Measurements from ENCODE around the gene UNC79.

UNC79 gene

DNA sequence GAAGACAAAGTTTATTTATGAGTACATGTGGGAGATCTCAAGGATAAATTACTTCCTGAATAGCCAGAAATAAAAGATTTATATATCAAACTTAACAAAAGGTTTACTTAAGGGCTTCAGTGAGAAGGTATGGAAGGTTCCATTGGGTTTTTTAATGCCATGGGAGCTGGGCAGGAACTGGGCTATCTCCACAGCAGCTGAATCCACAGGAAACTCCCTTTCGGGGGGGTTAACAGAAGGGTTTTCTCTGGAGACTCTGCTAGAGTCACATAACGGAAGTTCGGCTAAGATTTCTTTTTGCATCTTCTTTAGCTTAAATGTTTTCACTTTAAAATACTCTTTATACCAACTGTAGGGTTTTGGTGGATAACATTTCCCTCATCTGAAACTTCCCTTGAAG lies 113.5 kb downstream of the UNC79 start:
- no peak for DNase-seq (ENCODE audit: extremely low read depth in 1 of 2, low read depth in 1 of 2)

DNA sequence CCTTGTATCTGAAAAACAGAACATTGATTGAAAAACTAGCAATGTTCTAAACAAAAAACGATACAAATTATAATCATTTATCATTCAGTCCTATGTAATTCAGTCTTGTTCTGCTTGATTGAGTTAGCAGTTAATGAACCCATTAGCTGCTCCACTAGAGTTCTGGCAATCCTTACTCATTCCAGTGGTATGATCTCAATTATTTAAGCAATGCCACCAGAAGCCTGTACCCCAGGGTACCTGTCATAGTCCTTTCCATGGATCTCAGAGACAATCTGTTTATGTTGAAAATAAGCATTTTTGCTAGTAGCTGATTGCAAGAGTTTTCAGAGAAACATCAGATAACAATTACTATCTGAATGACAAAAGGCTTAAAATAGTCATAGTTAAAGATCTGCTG lies 115.9 kb downstream of the UNC79 start:
- DNase-seq (ENCODE audit: extremely low read depth in 1 of 2, low read depth in 1 of 2) = no peak

DNA sequence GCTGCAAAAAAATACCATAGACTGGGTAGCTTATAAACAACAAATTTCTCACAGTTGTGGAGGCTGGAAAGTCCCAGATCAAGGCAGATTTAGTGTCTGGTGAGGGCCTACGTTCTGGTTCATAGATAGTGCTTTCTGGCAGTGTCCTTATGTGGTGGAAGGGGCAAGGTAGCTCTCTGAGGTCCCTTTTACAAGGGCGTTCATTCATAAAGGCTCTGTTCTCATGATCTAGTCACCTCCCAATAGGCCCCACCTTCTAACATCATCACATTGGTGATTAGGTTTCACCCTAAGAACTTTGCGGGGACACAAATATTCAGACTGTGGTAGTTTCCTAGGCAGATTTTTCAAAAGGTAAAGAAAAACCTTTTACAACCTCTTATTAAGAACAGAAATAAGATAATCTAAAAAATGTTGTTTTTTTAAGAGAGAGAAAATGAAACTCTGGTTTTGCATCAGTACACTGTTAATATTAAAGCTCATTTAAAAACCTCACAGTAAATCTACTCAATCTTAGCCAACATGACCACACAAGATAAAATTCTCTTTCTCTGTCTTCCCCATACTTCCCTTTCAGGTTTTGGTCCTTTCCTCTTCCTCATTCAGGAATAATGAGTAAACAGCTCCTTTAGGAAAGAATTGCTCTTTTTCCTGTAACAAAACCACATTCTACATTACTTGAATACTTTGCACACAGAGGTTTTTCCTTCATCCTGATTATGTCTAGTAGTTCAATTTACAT lies 117.5 kb downstream of the UNC79 start:
- DNase-seq (ENCODE audit: extremely low read depth in 1 of 2, low read depth in 1 of 2) = no peak

DNA sequence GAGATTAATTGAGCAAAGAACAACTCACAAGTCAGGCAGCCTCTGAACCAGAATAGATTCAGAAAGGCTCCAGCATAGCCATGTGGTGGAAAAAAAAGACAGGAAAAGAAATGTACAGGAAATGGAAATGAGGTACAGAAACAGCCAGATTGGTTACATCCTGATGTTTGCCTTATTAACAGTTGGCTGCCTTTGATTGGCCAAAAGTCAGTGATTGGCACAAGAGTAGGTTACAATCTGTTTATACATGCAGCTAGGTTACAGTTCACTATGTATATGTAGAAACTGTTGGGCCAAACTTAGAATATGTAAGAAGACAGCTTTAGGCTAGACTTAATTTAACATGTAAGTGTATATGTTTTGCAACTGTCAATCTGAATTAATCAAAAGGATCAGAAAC lies 118.9 kb downstream of the UNC79 start:
- DNase-seq (ENCODE audit: extremely low read depth in 1 of 2, low read depth in 1 of 2) = no peak

DNA sequence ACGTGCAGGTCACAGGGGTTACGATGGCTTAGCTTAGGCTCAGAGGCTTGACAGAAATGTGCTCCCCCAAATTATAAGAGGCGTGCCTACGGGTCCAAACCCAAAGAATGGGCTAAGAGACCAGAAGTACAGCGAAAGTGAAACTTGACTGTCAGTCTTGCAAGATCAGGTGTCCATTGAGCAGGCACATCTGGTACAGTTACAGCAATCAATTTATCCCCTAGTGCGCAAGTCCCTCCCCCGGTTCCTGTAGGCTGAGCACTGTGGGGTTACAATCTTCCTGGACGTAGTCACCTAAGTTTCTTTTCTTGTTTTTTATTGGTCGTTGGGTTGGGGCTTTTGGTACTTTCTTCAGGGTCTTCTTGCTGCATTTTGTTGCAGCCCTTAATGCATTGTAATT lies 134.2 kb downstream of the UNC79 start:
- no peak for DNase-seq (ENCODE audit: extremely low read depth in 1 of 2, low read depth in 1 of 2)

DNA sequence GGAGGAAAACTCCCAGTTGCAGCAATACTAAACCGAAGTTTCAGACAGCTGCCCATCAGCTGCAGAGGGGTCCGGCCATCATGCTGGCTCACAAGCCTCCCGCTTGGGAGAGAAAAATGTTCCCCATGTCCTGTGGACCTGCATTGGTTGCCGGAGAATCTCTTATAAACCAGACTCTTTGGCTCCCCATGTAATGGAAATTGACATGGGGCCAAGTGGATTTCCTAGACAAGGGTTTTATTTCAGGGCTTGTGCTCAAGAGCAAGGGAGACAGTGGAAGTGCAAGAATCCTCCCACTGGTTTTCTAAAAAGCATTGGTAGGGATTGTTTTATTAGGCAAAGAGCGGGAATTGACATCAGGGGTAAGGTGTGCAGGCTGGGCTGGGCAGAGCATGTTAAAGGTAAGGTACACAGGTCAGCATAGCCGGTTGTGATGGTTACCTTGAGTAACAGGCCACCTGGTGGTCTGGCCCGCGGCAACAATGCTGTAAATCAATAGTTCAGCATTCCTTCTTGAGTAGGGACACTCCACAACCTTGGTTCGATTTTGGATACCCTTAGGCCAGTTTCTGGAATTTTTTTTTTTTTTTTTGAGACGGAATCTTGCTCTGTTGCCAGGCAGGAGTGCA lies 135.4 kb downstream of the UNC79 start:
- DNase-seq (ENCODE audit: extremely low read depth in 1 of 2, low read depth in 1 of 2) = no peak

DNA sequence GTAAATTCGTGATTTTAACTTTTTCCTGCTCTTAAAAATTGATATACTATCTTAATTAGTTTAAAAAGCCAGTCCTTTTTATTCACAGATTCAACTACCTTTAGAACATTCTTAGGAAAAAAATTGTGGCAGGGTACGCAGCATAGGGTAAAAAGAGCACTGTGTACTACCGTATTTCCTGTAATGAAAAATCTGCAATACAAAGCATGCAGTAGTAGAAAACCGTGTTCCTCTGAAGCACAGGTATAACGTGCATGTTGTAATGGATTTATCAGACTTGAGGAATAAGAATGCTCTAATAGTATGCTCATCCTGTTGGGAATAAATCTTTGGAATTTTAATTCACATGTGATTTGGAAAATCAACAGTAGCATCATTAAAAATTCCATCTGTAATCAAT lies 140.5 kb downstream of the UNC79 start:
- no peak for DNase-seq (ENCODE audit: extremely low read depth in 1 of 2, low read depth in 1 of 2)

DNA sequence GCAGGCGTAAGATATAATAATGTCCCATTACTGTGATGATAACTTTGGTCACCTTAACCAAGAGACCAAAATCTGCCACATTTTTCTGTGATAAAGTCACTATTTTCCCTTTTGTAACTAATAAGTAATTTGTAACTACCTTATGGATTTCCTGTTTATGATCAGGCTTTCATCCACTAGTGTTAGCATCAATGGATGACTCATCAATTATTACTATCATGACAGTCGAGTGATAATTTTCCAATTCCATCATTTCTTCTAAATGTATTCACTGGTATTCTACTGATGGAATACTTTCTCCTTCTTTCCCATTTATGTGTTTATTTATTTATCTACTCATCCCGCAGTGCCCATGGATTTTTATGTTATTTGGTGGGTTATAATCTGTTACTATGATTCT lies 148.4 kb downstream of the UNC79 start:
- DNase-seq (ENCODE audit: extremely low read depth in 1 of 2, low read depth in 1 of 2) = no peak

DNA sequence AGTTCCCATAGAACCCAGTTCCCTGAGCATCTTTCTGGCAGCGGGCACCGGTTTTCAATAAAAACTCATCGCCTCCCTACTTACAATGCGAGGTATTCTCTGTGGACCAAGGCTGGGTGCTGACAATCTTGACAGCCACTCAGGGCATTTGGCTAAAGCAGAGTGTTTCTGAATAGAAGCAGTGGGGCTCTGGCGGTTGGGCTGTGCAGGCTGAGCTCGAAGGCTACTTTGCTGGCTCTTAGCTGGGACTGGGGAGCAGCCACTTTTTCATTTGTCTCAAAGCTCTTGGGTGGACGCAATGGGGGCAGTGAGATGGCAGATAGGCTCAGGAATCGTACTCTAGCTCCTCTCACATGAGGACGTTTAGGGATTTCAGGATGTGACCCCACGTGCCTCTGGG lies 151.8 kb downstream of the UNC79 start:
- no peak for DNase-seq (ENCODE audit: extremely low read depth in 1 of 2, low read depth in 1 of 2)

DNA sequence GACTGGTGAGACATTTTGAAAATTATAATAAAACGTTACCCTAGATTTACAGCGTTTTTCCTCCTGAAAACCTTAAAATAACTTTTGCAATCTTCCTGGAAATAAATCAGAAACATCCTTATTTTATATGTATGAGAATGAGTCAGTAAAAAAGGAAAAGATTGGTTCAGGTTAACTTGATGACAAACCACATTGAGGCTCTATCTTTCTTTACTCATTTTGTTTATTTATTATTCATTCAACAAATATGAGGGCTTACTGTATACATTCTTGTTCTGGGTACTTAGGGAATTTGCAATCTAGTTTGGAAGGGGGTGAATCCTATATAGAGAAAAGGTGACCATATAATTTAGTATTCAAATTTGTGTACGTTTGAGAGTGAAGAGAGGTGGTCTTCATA lies 156.6 kb downstream of the UNC79 start:
- no peak for DNase-seq (ENCODE audit: extremely low read depth in 1 of 2, low read depth in 1 of 2)

DNA sequence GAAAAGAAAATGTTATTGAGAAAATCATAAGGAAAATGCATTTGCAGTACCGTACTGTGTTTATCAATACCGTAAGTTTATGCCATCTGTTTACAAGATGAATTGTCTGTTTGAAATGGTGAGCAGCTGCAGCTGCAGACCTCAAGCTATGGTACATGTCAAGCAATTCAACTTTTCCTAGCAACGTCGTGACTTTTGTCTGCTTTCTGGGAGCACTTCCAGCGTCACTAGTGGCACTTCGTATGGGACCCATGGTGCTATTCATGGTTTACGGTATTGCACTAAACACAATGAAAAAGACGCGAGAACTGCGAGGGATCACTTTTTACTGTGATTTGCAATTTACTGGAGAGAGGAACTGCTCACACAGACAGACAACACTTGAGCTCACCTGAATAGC lies 160.8 kb downstream of the UNC79 start:
- no peak for DNase-seq (ENCODE audit: extremely low read depth in 1 of 2, low read depth in 1 of 2)

DNA sequence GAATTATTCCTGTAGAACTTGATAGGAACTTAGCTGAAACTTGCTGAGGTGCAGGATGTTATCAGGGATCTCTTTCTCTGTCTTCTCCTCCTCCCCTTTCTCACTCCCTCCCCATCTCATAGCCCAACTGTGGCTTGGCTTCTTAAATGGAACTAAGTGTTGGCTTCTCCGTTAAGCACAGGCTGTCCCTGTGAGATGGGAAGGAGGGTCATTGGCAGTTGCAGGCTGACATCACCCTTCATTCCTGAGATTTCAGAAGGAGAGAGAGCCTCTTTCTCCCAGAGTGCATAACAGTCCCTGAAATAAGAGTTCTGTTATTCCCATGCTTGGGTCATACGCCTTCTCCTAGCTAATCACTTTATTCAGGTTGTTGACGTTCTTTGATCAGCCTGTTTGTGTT lies 162.0 kb downstream of the UNC79 start:
- no peak for DNase-seq (ENCODE audit: extremely low read depth in 1 of 2, low read depth in 1 of 2)

DNA sequence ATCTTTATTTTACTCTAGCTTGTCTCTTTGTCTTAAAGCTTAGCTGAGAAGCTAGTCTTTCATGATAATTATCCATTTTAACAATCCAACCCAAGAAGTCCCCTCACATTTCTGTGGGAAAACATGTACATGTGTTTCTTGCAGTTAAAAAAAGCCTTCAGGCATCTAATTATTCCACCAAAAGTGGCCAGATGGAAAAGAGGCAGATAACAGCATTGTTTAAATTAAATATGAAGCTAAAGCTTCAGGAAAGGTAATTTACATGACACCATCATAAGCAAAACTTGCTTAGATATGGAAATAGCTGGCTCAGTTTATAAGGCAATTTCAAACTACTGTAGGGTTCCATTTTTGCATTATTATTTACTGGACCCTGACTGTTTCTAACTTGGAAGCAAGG lies 175.4 kb downstream of the UNC79 start:
- DNase-seq (ENCODE audit: extremely low read depth in 1 of 2, low read depth in 1 of 2) = no peak

DNA sequence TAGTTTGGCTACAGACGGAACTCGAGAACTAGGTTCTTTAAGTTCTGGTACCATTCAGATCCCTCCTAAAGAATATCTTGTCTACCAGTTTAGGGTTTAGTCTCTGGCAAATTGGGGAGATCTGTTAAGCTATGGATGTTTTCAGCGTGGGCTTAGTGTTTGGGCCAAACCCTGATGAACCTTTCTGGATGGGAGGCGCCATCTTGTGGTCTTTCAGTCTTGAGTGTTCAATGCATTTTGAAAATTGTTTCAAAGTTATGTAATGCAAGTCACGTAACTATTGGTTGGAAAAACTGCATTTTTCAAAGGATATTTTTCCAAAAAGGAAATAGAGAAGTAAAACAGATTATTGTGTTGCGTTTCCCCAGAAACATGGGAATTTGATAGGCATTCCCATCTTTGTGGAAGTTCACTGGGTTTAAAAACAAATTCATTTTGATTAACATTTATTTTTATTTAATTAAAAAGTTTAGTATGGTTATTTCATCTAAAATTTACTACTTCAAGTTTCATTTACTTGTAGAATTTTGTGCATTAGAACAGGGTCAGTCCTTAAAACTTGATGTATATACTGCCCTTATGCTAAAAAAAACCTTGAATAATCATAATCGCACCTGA lies 188.5 kb downstream of the UNC79 start:
- DNase-seq (ENCODE audit: extremely low read depth in 1 of 2, low read depth in 1 of 2) = no peak

DNA sequence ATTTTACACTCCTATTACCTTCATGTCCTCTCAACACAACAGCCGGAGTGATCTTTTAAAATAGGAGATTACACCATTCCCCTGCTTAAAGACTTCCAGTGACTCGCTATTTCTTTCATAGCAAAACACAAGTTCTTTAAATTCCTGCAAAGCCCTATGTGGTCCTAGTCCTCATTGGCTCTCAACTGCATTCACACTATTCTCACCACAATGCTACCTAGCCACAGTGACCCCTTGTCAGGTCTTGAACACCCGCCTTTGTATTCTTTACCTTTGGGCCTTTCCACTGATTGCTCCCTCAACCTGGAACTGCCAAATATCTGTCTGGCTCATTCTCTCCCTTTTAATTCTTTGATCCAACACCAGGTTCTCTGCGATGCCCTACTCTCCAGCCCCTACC lies 197.3 kb downstream of the UNC79 start:
- no peak for DNase-seq (ENCODE audit: extremely low read depth in 1 of 2, low read depth in 1 of 2)

DNA sequence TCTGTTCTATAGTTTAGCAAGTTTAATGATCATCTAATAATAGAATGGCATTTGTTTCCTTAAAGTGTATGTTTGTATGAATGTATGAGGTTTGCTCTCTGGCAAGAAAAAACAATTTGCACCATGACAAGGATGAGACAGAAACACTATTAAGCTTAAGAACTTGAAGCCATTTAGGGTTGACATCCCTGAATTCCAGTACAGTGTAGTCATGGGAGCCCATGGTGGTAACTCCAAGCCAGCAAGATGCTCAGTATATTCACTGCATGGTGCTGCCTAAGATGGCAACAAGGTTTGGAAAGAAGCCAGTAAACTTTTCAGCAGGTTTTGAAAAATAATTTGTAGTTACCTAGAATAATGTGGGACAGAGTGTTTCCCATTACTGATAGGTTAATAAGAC lies 198.9 kb downstream of the UNC79 start:
- no peak for DNase-seq (ENCODE audit: extremely low read depth in 1 of 2, low read depth in 1 of 2)

DNA sequence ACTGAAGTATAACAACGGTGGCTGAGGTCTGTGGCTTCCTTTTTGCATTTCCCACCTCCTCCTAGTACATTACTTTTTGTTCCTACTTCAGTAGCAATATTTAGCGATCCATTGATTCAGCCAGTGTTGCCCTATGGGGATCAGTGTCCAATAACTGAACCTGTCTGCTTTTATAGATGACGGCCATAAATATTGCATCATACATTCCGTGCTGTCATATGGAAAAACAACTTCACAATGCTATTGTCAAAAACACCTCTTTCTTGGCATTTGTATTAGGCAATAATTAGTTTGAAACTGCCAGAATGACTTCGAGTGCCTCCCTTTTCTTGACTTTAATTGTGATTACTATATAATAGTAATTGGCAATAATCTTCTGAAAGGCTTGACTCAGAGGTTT lies 208.1 kb downstream of the UNC79 start:
- DNase-seq (ENCODE audit: extremely low read depth in 1 of 2, low read depth in 1 of 2) = no peak

DNA sequence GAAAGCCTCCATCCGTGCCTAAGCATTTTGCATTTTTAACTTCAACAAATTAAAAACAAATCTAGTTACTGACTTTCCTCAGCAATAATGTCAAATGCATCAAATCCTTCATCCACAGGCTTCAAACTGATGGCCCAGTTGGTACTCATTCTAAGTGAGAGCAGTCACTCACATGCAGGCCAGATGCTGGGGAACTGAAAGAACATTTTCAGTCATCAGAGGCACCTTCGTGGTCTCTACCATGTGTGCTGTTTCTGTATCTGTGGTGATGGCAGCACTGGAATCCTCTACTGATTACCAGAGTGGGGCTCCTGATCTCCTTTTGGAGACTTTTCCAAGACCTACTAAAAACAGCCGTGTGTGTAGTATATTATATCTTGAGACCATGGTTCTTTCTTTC lies 212.4 kb downstream of the UNC79 start:
- DNase-seq (ENCODE audit: extremely low read depth in 1 of 2, low read depth in 1 of 2) = no peak

DNA sequence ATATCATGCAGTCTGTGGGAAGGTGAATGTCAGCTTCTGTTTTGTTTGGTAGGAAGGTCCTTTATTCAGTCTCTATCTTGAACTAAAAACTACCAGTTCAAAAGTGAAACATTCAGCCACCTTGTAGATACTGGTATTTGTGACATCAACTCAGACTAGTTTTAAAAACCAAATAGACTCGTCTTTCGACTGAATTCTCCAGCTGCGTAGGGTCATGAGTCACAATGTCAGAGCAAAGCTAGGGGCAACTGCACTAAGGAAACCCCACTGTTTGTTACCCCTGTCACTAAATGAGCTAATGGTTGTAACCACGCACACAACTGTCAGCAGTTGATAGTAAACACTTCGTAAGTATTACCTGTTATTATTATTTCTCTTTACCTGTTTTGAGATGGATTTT lies 212.9 kb downstream of the UNC79 start:
- DNase-seq (ENCODE audit: extremely low read depth in 1 of 2, low read depth in 1 of 2) = no peak

DNA sequence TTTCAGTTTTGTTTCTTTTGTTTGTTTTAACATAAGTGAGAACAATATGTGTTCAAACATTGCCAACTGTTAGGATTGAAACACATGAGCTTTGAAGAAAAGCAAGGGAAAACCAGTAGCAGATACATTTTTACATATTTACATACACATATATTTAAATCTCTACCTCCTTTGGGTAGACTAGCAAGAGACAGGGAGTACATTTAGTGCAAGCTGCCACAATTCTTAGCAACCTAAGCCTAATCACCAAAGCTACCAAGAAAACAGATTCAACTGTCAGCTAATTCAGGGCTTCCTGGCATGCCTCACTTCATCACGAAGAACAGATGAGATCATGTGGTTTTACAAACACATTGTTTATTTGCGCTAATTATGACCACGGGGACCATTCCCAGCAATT lies 214.5 kb downstream of the UNC79 start:
- no peak for DNase-seq (ENCODE audit: extremely low read depth in 1 of 2, low read depth in 1 of 2)

DNA sequence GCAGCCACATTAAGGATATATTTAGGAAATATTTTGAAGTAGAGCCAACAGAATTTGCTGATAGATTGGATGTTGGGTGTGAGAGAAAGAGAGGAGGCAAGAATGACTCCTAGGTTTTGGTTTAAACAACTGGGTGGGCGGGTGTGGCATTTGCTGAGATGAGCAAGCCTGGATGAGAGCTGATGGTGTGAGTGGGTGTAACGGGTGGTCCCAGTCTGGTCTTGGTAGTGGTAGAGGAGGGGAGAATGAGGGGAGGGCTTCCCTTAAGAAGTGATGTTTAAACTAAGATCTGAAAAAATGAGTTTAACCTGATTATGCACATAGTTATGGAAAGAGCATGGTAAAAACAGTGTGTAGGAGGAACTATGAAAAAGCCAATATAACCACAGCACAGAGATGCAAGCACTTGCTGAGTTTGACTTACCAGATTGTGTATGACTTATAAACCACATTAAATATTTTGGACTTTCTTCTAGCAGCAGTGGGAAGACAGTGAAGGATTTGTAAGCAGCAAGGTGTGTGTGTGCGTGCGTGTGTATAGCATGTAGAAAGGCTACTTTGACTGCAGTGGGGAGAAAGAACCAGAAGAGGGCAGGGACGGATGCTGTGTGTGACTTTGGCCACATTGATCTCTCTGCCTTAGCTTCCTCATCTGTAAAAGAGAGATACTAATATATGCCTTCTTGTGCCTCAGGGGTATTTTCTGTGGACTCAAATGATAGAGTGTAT lies 217.9 kb downstream of the UNC79 start:
- no peak for DNase-seq (ENCODE audit: extremely low read depth in 1 of 2, low read depth in 1 of 2)

DNA sequence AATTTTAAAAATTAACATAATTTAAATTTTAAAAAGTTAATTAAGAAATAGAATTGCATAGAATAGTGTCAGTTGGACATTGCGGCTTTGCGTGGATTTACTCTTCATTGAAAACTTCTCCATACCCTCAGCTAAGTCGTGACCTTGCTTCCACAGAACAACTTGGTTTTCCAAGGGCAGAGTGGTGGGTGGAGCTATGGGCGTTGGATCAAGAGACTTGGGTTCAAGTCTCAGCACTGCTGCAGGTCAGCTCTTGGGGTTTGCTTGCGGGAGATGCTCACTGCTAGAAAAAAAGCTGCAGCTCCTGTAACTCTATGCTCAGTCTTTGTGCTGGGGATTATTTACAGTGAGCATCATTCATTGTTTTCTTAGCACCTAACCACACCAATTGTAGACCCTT lies 223.9 kb downstream of the UNC79 start:
- no peak for DNase-seq (ENCODE audit: extremely low read depth in 1 of 2, low read depth in 1 of 2)

All from activated CD8-positive, alpha-beta memory T cell treated with anti-CD3 and anti-CD28 coated beads for 1 hour (primary cell).